Heart left ventricle (tissue), 13 donors: ENCODE measurements around the gene ASTN2.

Experiments used
- POLR2A ChIP-seq, 2 donors: fragments of 450-650 bp; IDR thresholded peaks; one replicate each; pipeline ENCODE4 v1.6.1; 2017; ENCODE audit warnings: antibody characterized with exemption in 2 of 2, mild to moderate bottlenecking in 2 of 2, moderate library complexity in 2 of 2
- TF ChIP-seq, protein P1 (sequence below), 12 donors: fragments of 200-600 bp; sonication (generic) in 4 of 12; IDR thresholded peaks; one replicate each; pipeline versions ENCODE4 v1.5.0 to v1.8.0; 2018 to 2022; ENCODE audit warnings: antibody characterized with exemption in 12 of 12, mild to moderate bottlenecking in 5 of 12
- donor health status: ischemic (EF 13 %, LVEDD 7.1; RV severe dilation, severe dysfunction).
- donor health status: DM: no; HTN: yes; CAD: no.
- donor health status: DM: no; HTN: no; CAD: no.
- donor health status: ischemic (EF 25% LVEDD 6.9; RV normal size, moderate dysfunction).
- donor health status: ischemic (EF 25% LVEDD 5.7; RV mildly dilated, moderate dysfunction).
- donor health status: ischemic (EF 35%, LVEDD 5.7; RV mildly dilated, moderate dysfunction).
- donor health status: nonischemic (EF 11% LVEDD 7.7; RV severe dilation, severe dysfunction).
- donor health status: DM: yes; HTN: yes; CAD: no.
- donor health status: PGD.
- donor health status: ischemic (EF 29% LVEDD 5.4; RV normal size, mild dysfunction).
- donor health status: nonischemic (EF 23%, LVEDD 6.1; RV moderate dilation, normal function).

DNA sequence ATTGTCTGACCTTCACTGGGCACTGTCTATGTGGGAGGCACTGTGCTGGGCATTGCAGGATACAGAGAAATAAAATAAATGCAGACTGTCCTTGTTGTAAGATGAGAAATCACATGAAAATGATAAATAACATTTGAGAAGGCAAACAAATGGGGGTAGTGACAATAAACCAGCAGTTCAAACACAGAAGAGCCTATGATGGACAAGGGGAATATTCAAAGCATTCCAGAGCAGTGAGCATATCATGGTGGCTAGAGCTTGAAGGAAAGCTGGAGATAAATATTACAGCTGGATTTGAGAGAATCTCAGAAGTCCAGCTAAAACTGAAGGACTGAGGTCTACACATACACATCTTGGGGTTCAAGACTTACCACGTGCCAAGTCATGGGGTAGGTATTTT, 209.9 kb downstream of the ASTN2 start:
- TF ChIP-seq, protein P1, sequence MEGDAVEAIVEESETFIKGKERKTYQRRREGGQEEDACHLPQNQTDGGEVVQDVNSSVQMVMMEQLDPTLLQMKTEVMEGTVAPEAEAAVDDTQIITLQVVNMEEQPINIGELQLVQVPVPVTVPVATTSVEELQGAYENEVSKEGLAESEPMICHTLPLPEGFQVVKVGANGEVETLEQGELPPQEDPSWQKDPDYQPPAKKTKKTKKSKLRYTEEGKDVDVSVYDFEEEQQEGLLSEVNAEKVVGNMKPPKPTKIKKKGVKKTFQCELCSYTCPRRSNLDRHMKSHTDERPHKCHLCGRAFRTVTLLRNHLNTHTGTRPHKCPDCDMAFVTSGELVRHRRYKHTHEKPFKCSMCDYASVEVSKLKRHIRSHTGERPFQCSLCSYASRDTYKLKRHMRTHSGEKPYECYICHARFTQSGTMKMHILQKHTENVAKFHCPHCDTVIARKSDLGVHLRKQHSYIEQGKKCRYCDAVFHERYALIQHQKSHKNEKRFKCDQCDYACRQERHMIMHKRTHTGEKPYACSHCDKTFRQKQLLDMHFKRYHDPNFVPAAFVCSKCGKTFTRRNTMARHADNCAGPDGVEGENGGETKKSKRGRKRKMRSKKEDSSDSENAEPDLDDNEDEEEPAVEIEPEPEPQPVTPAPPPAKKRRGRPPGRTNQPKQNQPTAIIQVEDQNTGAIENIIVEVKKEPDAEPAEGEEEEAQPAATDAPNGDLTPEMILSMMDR (IDR thresholded peaks at IDR 0.05): no peak
- TF ChIP-seq POLR2A (IDR thresholded peaks at IDR 0.05): no peak
